Uterus (tissue), 4 donors: ENCODE results near the gene COQ8B. TPM values are rescaled to one million over a fixed set of nuclear protein-coding genes. Genes with fewer than 3 reads are reported as not detected.

Experiments
- DNase-seq, 2 donors: peaks; one replicate each; pipeline ENCODE4 v3.0.0-alpha.2; 2019 to 2020
- H3K27ac ChIP-seq, 2 donors: fragments of 200-600 bp; sonication (generic); 1 replicate in 1 of 2; 2 replicates in 1 of 2; pipeline ENCODE4 v1.5.1; 2016 to 2018
- H3K27me3 ChIP-seq, 2 donors: fragments of 200-600 bp; sonication (generic); one replicate each; pipeline ENCODE4 v1.5.1; 2018 to 2019; ENCODE audit warnings: control low read depth in 1 of 2
- H3K36me3 ChIP-seq, 2 donors: fragments of 200-600 bp; sonication (generic); one replicate each; pipeline ENCODE4 v1.5.1; 2019; ENCODE audit warnings: control low read depth in 1 of 2
- H3K4me1 ChIP-seq, 2 donors: fragments of 200-600 bp; sonication (generic); one replicate each; pipeline ENCODE4 v1.5.1; 2018 to 2019; ENCODE audit warnings: control low read depth in 1 of 2
- H3K4me3 ChIP-seq, 2 donors: fragments of 200-600 bp; sonication (generic); 1 replicate in 1 of 2; 2 replicates in 1 of 2; pipeline ENCODE4 v1.5.1; 2018 to 2019; ENCODE audit warnings: mild to moderate bottlenecking in 1 of 2
- H3K9me3 ChIP-seq, 2 donors: fragments of 200-600 bp; sonication (generic); one replicate each; pipeline ENCODE4 v1.5.1; 2019; ENCODE audit warnings: control low read depth in 1 of 2
- CTCF ChIP-seq, 4 experiments: fragments of 200-600 bp in 2 of 4; fragments of 450-650 bp in 2 of 4; sonication (generic) in 2 of 4; IDR thresholded peaks; one replicate each; pipeline ENCODE4 v1.5.1; 2016 to 2019; ENCODE audit warnings: antibody characterized with exemption in 4 of 4, mild to moderate bottlenecking in 2 of 4, moderate library complexity in 1 of 4
- POLR2A ChIP-seq, 2 donors: fragments of 450-650 bp; IDR thresholded peaks; one replicate each; pipeline ENCODE4 v1.6.1; 2016; ENCODE audit warnings: antibody characterized with exemption in 2 of 2, mild to moderate bottlenecking in 1 of 2, moderate library complexity in 1 of 2
- intact Hi-C: fragments of 100-400 bp; cut with DNase I; formaldehyde crosslinking; loops from one replicate; pipeline ENCODE4 v1.15.1; 2023; ENCODE audit warnings: low total_unique reads
- total RNA-seq, 4 donors: library from RNA; depleted of rRNA in 3 of 4; stranded (reverse); fragments of >200 nt in 3 of 4; gene quantifications; one replicate each; pipeline versions ENCODE4 v1.1.0 to v1.2.4, GENCODE V29; 2014 to 2023
- donor health status: DM: yes; HTN: yes; CAD: no.

The COQ8B gene
- total RNA-seq, 4 donors from 2014 or later: 9.7 to 51.8 (median 35.6) TPM

- Histone ChIP-seq H3K4me3 (peak overlapping the region; percentile 48 to 88), H3K27me3 (no peaks in the 10 kb centered on the region), H3K4me1 (peaks cover 0 to 8% of the 10 kb centered on the region in 2 donors), H3K9me3 (no peaks in the 10 kb centered on the region), H3K27ac (peak overlapping the region; percentile 88 to 94), H3K36me3 (no peaks in the 10 kb centered on the region)
- peak; percentile 94 to 97 for DNase-seq
- intact Hi-C loops: no loop called here
- TF ChIP-seq POLR2A (IDR thresholded peaks at IDR 0.05): no peak
- TF ChIP-seq CTCF (IDR thresholded peaks at IDR 0.05): no peak
These were observed 25.8 kb downstream of the COQ8B start for GRCh38 chr19:40690693-40691420.

- Histone ChIP-seq H3K36me3 (no peaks in the 10 kb centered on the region), H3K9me3 (no peaks in the 10 kb centered on the region), H3K27ac (peak within 1 kb of the TSS; percentile 88 to 94), H3K4me1 (peaks cover 0 to 8% of the 10 kb centered on the region in 2 donors), H3K27me3 (no peaks in the 10 kb centered on the region), H3K4me3 (peak within 1 kb of the TSS; percentile 48 to 88)
- intact Hi-C loops: no loop called here
- DNase-seq: peak in 1 of 2 donors; percentile 53
- peak; percentile 46 to 84 for TF ChIP-seq POLR2A (IDR thresholded peaks at IDR 0.05)
- no peak for TF ChIP-seq CTCF (IDR thresholded peaks at IDR 0.05)
These were observed 26.5 kb downstream of the COQ8B start, which contains the start of gene NUMBL for GRCh38 chr19:40690050-40690692. TSS of gene NUMBL (minus strand) at chr19:40690651. CDS start at chr19:40690483, 168 bp downstream.

GRCh38 chr19:40689339-40690049, 27.2 kb downstream of the COQ8B start:
- TF ChIP-seq POLR2A (IDR thresholded peaks at IDR 0.05) (no peak), CTCF (IDR thresholded peaks at IDR 0.05) (no peak)
- H3K27ac ChIP-seq: peak overlapping the region; percentile 88 to 94
- H3K4me3 ChIP-seq: peak overlapping the region; percentile 48 to 88
- no peaks in the 10 kb centered on the region for H3K36me3 ChIP-seq
- intact Hi-C loops: no loop called here
- peaks cover 0 to 8% of the 10 kb centered on the region in 2 donors for H3K4me1 ChIP-seq
- H3K27me3 ChIP-seq: no peaks in the 10 kb centered on the region
- no peak for DNase-seq
- H3K9me3 ChIP-seq: no peaks in the 10 kb centered on the region

- Histone ChIP-seq H3K27me3 (no peaks in the 10 kb centered on the region), H3K4me1 (peaks cover 0 to 8% of the 10 kb centered on the region in 2 donors), H3K36me3 (no peaks in the 10 kb centered on the region), H3K27ac (peak overlapping the region; percentile 88 to 94), H3K4me3 (peak overlapping the region; percentile 48 to 88), H3K9me3 (no peaks in the 10 kb centered on the region)
- intact Hi-C loops: no loop called here
- DNase-seq: no peak
- TF ChIP-seq POLR2A (IDR thresholded peaks at IDR 0.05): no peak
These were observed 27.7 kb downstream of the COQ8B start for GRCh38 chr19:40688987-40689338.

- Histone ChIP-seq H3K4me1 (peaks cover 0 to 8% of the 10 kb centered on the region in 2 donors), H3K4me3 (no peak overlapping the region), H3K27me3 (no peaks in the 10 kb centered on the region), H3K36me3 (no peaks in the 10 kb centered on the region), H3K9me3 (no peaks in the 10 kb centered on the region), H3K27ac (peak overlapping the region; percentile 41 to 65)
- DNase-seq: no peak
- intact Hi-C loops: no loop called here
- TF ChIP-seq POLR2A (IDR thresholded peaks at IDR 0.05): no peak
- no peak for TF ChIP-seq CTCF (IDR thresholded peaks at IDR 0.05)
These were observed 28.4 kb downstream of the COQ8B start for GRCh38 chr19:40688309-40688708.
